ENCODE data around the gene CLEC18A. TPM values are rescaled to one million over a fixed set of nuclear protein-coding genes. Genes with fewer than 3 reads are reported as not detected.

The CLEC18A gene
- total and polyA plus RNA-seq, 2 experiments from 2014 or later: 0.13 to 0.90 TPM

DNA sequence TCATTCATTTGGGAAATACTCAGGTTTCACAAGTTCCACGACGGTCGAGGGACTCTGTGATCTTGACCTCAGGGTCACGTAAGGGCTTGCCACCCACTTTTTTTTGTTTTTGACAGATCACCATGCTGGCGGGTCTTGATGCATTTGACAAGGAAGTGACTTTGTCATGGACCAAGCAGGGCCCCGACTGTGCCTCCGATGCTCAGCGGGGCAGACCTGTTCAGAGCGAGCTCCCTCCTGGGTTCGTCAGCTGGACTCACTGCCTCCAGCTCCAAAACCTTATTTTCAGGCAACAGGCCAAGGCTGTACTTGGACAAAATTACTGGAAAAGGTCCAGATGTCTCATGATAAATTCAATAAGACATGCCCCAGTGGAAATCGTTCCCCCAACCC, 9.0 kb upstream of the CLEC18A start:
- Histone ChIP-seq H3F3A (replicated peaks; ENCODE audit: low read depth) (0 out of 2 replicates have a peak, but pooled peaks cover 5% of the 10 kb centered on the region), H3K4me1 (ENCODE audit: insufficient read depth) (no peaks in the 10 kb centered on the region), H3K27me3 (ENCODE audit: insufficient read depth) (no peaks in the 10 kb centered on the region), H3K36me3 (ENCODE audit: insufficient read depth) (0 out of 2 replicates have a peak, but pooled peaks cover 6% of the 10 kb centered on the region), H4K20me1 (replicated peaks; ENCODE audit: insufficient read depth) (no peaks in the 10 kb centered on the region), H3K4me2 (no peak overlapping the region), H3K9me2 (ENCODE audit: insufficient read depth) (no peaks in the 10 kb centered on the region), H3K4me3 (no peak overlapping the region), H2AFZ (no peak overlapping the region), H3K27ac (ENCODE audit: low read depth) (no peak overlapping the region), H3K79me2 (replicated peaks; ENCODE audit: insufficient read depth) (no peaks in the 10 kb centered on the region)
- Mint-ChIP-seq H3K27ac (no peak overlapping the region), H3K4me1 (peaks cover 8% of the 10 kb centered on the region), H3K4me3 (no peak overlapping the region), H3K27me3 (ENCODE audit: insufficient read depth, low read depth, poor library complexity) (peaks cover 13% of the 10 kb centered on the region), H3K36me3 (ENCODE audit: low read depth) (peaks cover 13% of the 10 kb centered on the region), H3K9me3 (no peaks in the 10 kb centered on the region)
- ATAC-seq: no peak
- no peak for DNase-seq (ENCODE audit: low spot score)
- TF ChIP-seq EZH2 (IDR thresholded peaks at IDR 0.05; ENCODE audit: low read depth, unreplicated experiment) (no peak), EZH2phosphoT487 (IDR thresholded peaks at IDR 0.05; ENCODE audit: unreplicated experiment) (no peak), POLR2AphosphoS5 (IDR thresholded peaks at IDR 0.05; ENCODE audit: low read depth) (no peak), NANOG (IDR thresholded peaks at IDR 0.05; ENCODE audit: borderline replicate concordance) (no peak), CREB1 (CRISPR knock-in tag; IDR thresholded peaks at IDR 0.05; ENCODE audit: low read depth) (no peak), ZNF114 (CRISPR knock-in tag; IDR thresholded peaks at IDR 0.05) (no peak), JUNB (IDR thresholded peaks at IDR 0.05; ENCODE audit: unreplicated experiment) (no peak), STAT1 (IDR thresholded peaks at IDR 0.05; ENCODE audit: unreplicated experiment) (no peak), ZNF331 (CRISPR knock-in tag; IDR thresholded peaks at IDR 0.05; ENCODE audit: low read depth) (no peak)
- TF ChIP-seq, protein P1, sequence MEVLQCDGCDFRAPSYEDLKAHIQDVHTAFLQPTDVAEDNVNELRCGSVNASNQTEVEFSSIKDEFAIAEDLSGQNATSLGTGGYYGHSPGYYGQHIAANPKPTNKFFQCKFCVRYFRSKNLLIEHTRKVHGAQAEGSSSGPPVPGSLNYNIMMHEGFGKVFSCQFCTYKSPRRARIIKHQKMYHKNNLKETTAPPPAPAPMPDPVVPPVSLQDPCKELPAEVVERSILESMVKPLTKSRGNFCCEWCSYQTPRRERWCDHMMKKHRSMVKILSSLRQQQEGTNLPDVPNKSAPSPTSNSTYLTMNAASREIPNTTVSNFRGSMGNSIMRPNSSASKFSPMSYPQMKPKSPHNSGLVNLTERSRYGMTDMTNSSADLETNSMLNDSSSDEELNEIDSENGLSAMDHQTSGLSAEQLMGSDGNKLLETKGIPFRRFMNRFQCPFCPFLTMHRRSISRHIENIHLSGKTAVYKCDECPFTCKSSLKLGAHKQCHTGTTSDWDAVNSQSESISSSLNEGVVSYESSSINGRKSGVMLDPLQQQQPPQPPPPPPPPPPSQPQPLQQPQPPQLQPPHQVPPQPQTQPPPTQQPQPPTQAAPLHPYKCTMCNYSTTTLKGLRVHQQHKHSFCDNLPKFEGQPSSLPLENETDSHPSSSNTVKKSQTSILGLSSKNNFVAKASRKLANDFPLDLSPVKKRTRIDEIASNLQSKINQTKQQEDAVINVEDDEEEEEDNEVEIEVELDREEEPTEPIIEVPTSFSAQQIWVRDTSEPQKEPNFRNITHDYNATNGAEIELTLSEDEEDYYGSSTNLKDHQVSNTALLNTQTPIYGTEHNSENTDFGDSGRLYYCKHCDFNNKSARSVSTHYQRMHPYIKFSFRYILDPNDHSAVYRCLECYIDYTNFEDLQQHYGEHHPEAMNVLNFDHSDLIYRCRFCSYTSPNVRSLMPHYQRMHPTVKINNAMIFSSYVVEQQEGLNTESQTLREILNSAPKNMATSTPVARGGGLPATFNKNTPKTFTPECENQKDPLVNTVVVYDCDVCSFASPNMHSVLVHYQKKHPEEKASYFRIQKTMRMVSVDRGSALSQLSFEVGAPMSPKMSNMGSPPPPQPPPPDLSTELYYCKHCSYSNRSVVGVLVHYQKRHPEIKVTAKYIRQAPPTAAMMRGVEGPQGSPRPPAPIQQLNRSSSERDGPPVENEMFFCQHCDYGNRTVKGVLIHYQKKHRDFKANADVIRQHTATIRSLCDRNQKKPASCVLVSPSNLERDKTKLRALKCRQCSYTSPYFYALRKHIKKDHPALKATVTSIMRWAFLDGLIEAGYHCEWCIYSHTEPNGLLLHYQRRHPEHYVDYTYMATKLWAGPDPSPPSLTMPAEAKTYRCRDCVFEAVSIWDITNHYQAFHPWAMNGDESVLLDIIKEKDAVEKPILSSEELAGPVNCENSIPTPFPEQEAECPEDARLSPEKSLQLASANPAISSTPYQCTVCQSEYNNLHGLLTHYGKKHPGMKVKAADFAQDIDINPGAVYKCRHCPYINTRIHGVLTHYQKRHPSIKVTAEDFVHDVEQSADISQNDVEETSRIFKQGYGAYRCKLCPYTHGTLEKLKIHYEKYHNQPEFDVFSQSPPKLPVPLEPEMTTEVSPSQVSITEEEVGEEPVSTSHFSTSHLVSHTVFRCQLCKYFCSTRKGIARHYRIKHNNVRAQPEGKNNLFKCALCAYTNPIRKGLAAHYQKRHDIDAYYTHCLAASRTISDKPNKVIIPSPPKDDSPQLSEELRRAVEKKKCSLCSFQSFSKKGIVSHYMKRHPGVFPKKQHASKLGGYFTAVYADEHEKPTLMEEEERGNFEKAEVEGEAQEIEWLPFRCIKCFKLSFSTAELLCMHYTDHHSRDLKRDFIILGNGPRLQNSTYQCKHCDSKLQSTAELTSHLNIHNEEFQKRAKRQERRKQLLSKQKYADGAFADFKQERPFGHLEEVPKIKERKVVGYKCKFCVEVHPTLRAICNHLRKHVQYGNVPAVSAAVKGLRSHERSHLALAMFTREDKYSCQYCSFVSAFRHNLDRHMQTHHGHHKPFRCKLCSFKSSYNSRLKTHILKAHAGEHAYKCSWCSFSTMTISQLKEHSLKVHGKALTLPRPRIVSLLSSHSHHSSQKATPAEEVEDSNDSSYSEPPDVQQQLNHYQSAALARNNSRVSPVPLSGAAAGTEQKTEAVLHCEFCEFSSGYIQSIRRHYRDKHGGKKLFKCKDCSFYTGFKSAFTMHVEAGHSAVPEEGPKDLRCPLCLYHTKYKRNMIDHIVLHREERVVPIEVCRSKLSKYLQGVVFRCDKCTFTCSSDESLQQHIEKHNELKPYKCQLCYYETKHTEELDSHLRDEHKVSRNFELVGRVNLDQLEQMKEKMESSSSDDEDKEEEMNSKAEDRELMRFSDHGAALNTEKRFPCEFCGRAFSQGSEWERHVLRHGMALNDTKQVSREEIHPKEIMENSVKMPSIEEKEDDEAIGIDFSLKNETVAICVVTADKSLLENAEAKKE (CRISPR knock-in tag; IDR thresholded peaks at IDR 0.05): no peak
- TF ChIP-seq, protein P2, sequence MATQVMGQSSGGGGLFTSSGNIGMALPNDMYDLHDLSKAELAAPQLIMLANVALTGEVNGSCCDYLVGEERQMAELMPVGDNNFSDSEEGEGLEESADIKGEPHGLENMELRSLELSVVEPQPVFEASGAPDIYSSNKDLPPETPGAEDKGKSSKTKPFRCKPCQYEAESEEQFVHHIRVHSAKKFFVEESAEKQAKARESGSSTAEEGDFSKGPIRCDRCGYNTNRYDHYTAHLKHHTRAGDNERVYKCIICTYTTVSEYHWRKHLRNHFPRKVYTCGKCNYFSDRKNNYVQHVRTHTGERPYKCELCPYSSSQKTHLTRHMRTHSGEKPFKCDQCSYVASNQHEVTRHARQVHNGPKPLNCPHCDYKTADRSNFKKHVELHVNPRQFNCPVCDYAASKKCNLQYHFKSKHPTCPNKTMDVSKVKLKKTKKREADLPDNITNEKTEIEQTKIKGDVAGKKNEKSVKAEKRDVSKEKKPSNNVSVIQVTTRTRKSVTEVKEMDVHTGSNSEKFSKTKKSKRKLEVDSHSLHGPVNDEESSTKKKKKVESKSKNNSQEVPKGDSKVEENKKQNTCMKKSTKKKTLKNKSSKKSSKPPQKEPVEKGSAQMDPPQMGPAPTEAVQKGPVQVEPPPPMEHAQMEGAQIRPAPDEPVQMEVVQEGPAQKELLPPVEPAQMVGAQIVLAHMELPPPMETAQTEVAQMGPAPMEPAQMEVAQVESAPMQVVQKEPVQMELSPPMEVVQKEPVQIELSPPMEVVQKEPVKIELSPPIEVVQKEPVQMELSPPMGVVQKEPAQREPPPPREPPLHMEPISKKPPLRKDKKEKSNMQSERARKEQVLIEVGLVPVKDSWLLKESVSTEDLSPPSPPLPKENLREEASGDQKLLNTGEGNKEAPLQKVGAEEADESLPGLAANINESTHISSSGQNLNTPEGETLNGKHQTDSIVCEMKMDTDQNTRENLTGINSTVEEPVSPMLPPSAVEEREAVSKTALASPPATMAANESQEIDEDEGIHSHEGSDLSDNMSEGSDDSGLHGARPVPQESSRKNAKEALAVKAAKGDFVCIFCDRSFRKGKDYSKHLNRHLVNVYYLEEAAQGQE (IDR thresholded peaks at IDR 0.05; ENCODE audit: unreplicated experiment): no peak
- TF ChIP-seq, protein P3, sequence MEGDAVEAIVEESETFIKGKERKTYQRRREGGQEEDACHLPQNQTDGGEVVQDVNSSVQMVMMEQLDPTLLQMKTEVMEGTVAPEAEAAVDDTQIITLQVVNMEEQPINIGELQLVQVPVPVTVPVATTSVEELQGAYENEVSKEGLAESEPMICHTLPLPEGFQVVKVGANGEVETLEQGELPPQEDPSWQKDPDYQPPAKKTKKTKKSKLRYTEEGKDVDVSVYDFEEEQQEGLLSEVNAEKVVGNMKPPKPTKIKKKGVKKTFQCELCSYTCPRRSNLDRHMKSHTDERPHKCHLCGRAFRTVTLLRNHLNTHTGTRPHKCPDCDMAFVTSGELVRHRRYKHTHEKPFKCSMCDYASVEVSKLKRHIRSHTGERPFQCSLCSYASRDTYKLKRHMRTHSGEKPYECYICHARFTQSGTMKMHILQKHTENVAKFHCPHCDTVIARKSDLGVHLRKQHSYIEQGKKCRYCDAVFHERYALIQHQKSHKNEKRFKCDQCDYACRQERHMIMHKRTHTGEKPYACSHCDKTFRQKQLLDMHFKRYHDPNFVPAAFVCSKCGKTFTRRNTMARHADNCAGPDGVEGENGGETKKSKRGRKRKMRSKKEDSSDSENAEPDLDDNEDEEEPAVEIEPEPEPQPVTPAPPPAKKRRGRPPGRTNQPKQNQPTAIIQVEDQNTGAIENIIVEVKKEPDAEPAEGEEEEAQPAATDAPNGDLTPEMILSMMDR (conservative IDR thresholded peaks at IDR 0.05; ENCODE audit: low read depth in 2 of 2): no peak
- TF ChIP-seq, protein P4, sequence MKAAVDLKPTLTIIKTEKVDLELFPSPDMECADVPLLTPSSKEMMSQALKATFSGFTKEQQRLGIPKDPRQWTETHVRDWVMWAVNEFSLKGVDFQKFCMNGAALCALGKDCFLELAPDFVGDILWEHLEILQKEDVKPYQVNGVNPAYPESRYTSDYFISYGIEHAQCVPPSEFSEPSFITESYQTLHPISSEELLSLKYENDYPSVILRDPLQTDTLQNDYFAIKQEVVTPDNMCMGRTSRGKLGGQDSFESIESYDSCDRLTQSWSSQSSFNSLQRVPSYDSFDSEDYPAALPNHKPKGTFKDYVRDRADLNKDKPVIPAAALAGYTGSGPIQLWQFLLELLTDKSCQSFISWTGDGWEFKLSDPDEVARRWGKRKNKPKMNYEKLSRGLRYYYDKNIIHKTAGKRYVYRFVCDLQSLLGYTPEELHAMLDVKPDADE (IDR thresholded peaks at IDR 0.05): no peak
